ACC112 (cell line): ENCODE data around the gene ZNF791.
"Not testable (repeated sequence)": the region's sequence is repeated elsewhere in the genome, so short reads cannot be mapped to it uniquely, and the experiment has no call there.

ENCODE experiments used
- H2AFZ ChIP-seq: fragments of 200-600 bp; sonication (generic); one replicate; pipeline ENCODE4 v1.6.0; 2017; ENCODE audit warnings: antibody characterized with exemption, low read length; ENCODE audit not compliant: unreplicated experiment
- H3K27ac ChIP-seq: fragments of 200-600 bp; sonication (generic); 2 replicates; pipeline ENCODE4 v1.5.1; 2014; ENCODE audit warnings: low read depth, mild to moderate bottlenecking, antibody characterized with exemption, low read length, moderate library complexity
- H3K27me3 ChIP-seq: fragments of 200-600 bp; sonication (generic); 2 replicates; pipeline ENCODE4 v1.6.1; 2014; ENCODE audit warnings: mild to moderate bottlenecking, antibody characterized with exemption, low read length, moderate library complexity, mixed read lengths; ENCODE audit not compliant: insufficient read depth
- H3K36me3 ChIP-seq: fragments of 200-600 bp; sonication (generic); 2 replicates; pipeline ENCODE4 v1.6.1; 2016; ENCODE audit warnings: mild to moderate bottlenecking, antibody characterized with exemption, low read length, moderate library complexity, mixed read lengths; ENCODE audit not compliant: insufficient read depth
- H3K4me1 ChIP-seq: fragments of 200-600 bp; sonication (generic); one replicate; pipeline ENCODE4 v1.6.1; 2016; ENCODE audit warnings: low read length, mixed read lengths; ENCODE audit not compliant: insufficient read depth, unreplicated experiment, control insufficient read depth
- H3K4me3 ChIP-seq: fragments of 200-600 bp; sonication (generic); 2 replicates; pipeline ENCODE4 v1.5.1; 2014; ENCODE audit warnings: mild to moderate bottlenecking, low read depth, low read length
- H3K79me2 ChIP-seq: fragments of 200-600 bp; sonication (generic); one replicate; pipeline ENCODE4 v1.6.0; 2016; ENCODE audit warnings: low read length; ENCODE audit not compliant: control insufficient read depth, unreplicated experiment, insufficient read depth

The ZNF791 gene

DNA sequence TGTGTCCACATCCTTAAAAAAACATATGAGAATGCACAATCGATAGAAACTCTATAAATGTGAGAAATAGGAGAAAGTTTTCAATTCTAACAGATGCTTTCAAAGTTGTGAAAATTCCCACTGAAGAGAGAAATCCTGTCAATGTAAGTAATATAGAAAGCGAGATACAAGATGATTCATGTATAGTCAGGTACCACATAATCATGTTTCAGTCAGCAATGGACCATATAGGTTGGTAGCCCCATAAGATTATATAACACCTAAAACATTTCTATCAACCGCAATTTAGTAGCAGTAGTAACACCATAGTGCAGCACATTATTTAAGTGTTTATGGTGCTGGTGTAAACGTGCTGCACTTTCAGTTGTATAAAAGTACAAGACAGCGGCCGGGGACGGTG, 18.5 kb downstream of the ZNF791 start:
- Histone ChIP-seq H3K4me1 (no peaks in the 10 kb centered on the region), H3K36me3 (peaks cover 52% of the 10 kb centered on the region), H3K27me3 (no peaks in the 10 kb centered on the region), H3K4me3 (no peak overlapping the region), H2AFZ (no peak overlapping the region), H3K79me2 (no peaks in the 10 kb centered on the region), H3K27ac (no peak overlapping the region)

DNA sequence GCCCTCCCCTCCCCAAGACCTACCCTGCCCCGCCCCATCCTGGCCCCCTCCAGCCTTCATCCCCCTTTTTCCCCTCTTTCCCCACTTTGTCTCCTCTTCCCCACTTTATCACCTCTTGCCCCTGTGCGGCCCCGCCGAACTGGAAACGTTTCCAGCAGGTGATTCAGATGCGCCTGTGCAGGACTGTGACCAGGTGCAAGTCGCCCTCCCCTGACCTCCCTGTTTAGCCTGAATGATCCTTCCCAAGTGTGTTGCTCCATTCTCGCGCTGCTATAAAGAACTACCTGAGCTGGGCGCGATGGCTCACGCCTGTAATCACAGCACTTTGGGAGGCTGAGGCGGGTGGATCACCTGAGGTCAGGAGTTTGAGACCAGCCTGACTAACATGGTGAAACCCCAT, 25.9 kb downstream of the ZNF791 start:
- Histone ChIP-seq H3K4me1 (no peaks in the 10 kb centered on the region), H3K36me3 (no peaks in the 10 kb centered on the region), H3K27me3 (no peaks in the 10 kb centered on the region)

DNA sequence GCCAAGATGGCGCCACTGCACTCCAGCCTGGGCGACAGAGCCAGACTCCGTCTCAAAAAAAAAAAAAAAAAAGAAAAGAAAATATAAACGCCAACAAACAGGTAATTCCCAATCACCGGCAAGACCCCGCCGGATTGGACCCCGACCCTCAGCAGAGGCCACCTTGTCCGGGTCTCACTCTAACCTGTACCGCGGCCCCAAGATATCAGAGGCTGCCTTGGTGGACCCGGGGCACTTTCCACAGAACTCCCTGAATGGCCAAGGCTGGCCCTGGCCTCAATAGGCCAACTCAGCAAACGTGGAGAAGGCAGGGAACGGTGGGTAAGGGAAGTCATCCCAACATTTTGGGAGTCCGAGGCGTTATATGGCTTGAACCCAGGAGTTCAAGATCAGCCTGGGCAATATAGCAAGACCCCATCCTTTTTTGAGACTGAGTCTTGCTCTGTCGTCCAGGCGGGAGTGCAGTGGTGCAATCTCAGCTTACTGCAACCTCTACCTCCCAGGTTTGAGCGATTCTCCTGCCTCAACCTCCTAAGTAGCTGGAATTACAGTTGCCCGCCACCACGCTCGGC, 28.0 kb downstream of the ZNF791 start:
- Histone ChIP-seq H3K27me3 (no peaks in the 10 kb centered on the region), H3K27ac (no peak overlapping the region), H3K36me3 (no peaks in the 10 kb centered on the region), H3K4me3 (no peak overlapping the region), H3K79me2 (no peaks in the 10 kb centered on the region), H2AFZ (no peak overlapping the region), H3K4me1 (no peaks in the 10 kb centered on the region)

More for the DNA sequence above, 25.9 kb downstream of the ZNF791 start:
- Histone ChIP-seq H3K79me2 (no peaks in the 10 kb centered on the region), H3K4me3 (no peak overlapping the region), H3K27ac (no peak overlapping the region), H2AFZ (no peak overlapping the region)

DNA sequence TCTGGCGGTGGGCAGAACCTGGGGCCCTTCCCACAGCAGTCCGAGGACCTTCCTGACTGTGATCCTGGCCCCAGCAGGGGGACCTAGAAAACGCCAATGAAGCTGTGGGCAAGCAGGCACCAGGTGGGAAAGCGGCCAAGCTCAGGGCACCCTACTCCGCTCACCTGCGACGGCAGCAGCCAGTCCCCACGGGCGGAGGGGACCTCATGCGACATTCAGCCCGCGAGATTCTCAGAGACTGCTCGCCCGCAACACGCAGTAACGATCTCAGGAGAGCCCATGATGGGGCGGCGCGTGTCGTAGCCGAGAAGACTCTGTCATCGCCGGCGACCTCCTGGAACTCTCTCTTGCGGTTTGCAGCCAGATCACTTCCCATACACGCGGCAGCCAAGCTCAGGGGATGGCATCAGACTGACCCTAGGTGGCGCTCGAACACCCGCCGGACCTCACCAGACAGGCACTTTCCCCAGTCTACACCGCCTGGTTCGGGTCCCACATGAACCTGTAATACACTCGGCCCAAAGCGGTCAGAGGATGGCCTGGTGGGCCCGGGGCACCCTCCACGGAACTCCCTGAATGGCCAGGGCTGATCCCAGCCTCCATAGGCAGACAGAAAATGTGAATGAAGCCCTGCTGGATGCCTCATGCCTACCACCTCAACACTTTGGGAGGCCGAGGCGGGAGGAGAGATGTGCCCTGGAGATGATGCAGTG, 29.3 kb downstream of the ZNF791 start:
- H2AFZ ChIP-seq: peak overlapping the region; percentile 25
- no peaks in the 10 kb centered on the region for H3K27me3 ChIP-seq
- no peak overlapping the region for H3K27ac ChIP-seq
- no peaks in the 10 kb centered on the region for H3K36me3 ChIP-seq
- H3K4me3 ChIP-seq: peak overlapping the region; percentile 37; the same call in 1 of the 2 replicates
- no peaks in the 10 kb centered on the region for H3K79me2 ChIP-seq
- no peaks in the 10 kb centered on the region for H3K4me1 ChIP-seq

- H3K79me2 ChIP-seq: no peaks in the 10 kb centered on the region
- H3K36me3 ChIP-seq: no peaks in the 10 kb centered on the region
- H3K27me3 ChIP-seq: no peaks in the 10 kb centered on the region
- H3K27ac ChIP-seq: no peak overlapping the region
- no peaks in the 10 kb centered on the region for H3K4me1 ChIP-seq
- no peak overlapping the region for H3K4me3 ChIP-seq
- H2AFZ ChIP-seq: no peak overlapping the region
These were observed 30.7 kb downstream of the ZNF791 start for GRCh38 chr19:12641456-12641855.

GRCh38 chr19:12642506-12642905, 31.8 kb downstream of the ZNF791 start:
- H3K36me3 ChIP-seq: no peaks in the 10 kb centered on the region
- no peak overlapping the region for H3K4me3 ChIP-seq
- H3K79me2 ChIP-seq: no peaks in the 10 kb centered on the region
- no peak overlapping the region for H3K27ac ChIP-seq
- H3K4me1 ChIP-seq: no peaks in the 10 kb centered on the region
- H2AFZ ChIP-seq: no peak overlapping the region
- H3K27me3 ChIP-seq: no peaks in the 10 kb centered on the region

- not testable (repeated sequence) for H3K27me3 ChIP-seq, H2AFZ ChIP-seq, H3K4me3 ChIP-seq, H3K79me2 ChIP-seq, H3K36me3 ChIP-seq, H3K27ac ChIP-seq, H3K4me1 ChIP-seq
These were observed 33.0 kb downstream of the ZNF791 start for GRCh38 chr19:12643716-12644115.

DNA sequence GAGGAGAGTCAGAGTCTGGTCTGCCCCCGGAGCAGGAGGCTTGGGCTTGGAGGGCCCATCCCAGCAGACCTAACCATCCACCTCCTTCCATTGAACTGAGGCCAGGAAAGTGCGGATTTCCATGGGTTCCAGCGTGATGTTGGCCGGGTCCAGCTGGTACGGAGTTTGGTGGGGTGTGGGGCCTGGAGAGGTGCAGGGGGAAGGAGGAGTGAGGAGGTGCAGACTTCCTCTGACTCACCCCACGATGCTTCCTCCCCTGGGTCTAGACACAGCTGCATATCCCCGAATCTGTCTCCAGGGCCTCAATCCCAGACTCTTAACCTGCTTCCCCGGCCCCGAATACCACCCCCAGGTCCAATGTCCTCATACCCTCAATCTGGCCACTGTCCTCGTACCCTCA, 35.8 kb downstream of the ZNF791 start:
- Histone ChIP-seq H3K27ac (no peak overlapping the region), H3K4me1 (no peaks in the 10 kb centered on the region), H3K79me2 (no peaks in the 10 kb centered on the region), H3K27me3 (no peaks in the 10 kb centered on the region), H2AFZ (no peak overlapping the region), H3K4me3 (no peak overlapping the region), H3K36me3 (no peaks in the 10 kb centered on the region)

DNA sequence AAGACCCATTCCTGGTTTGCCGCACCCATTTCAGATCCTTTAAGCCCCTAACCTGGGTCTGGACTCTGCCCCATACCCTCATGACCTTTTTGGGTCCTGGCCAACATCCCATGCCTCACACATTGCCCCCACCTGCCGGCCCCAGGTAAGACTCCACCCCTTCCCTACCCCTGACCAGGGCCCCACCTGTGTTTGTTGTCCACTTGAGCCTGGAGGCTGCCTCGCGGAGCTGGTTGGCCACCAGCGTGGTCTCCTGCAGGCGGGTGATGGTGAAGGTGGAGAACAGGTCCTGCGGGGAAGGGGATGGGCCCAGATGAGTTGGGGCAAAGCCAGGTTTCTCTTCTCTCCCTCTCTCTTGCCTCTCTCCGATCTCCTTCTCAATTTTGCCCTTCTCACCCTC, 36.3 kb downstream of the ZNF791 start:
- H3K27me3 ChIP-seq: no peaks in the 10 kb centered on the region
- H3K27ac ChIP-seq: no peak overlapping the region
- H3K36me3 ChIP-seq: no peaks in the 10 kb centered on the region
- H3K4me1 ChIP-seq: no peaks in the 10 kb centered on the region
- H3K4me3 ChIP-seq: no peak overlapping the region
- H2AFZ ChIP-seq: no peak overlapping the region
- no peaks in the 10 kb centered on the region for H3K79me2 ChIP-seq

DNA sequence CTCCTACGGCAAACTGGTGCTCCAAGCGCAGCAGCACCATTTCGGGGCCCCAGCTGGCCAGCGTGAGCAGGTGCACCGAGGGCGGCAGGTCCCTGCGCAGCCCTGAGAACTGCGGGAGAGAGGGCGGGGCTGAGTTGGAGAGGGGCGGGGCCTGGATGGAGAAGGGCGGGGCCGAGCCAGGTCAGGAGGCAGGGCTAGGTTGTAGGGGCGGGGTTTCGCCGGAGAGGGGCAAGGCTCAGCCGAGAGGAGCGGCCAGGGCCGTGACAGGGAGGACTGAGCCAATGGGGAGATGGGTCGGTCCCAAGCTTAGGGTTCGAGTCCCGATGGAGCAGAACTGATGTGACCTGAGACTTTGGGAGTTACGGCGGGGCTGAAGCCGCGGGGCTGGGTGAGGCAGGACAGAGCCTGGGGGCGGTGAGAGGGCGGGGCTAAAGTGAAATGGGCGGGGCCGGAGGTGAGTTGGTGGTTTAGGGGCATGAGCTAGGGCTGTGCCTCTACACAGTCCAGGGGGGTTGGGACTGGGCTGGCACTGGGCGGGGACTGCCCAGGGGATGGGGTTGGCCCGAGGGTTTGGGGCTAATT, 36.9 kb downstream of the ZNF791 start:
- Histone ChIP-seq H3K79me2 (no peaks in the 10 kb centered on the region), H3K27me3 (no peaks in the 10 kb centered on the region), H3K4me1 (no peaks in the 10 kb centered on the region), H3K27ac (no peak overlapping the region), H2AFZ (no peak overlapping the region), H3K4me3 (no peak overlapping the region), H3K36me3 (no peaks in the 10 kb centered on the region)

DNA sequence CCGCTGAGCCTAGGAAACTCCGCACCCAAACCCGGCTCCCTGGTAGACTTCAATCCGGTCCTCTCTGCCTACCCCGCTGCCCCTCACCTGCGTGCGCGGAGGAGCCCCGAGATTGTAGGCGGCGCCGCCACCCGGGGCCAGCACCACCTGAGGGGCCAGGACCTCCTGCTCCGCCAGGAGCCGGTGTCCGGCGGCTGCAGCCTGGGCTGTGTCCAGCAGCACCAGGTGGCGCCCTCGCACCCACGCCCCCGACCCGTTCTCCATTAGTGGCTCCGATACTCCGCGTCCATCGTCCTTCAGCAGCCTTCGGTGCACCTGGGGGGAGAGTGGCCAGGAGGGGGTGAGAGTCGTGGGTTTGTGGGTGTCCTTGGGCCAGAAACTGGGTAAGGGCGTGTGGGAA, 37.4 kb downstream of the ZNF791 start:
- Histone ChIP-seq H2AFZ (no peak overlapping the region), H3K4me1 (no peaks in the 10 kb centered on the region), H3K27ac (no peak overlapping the region), H3K36me3 (no peaks in the 10 kb centered on the region), H3K27me3 (no peaks in the 10 kb centered on the region), H3K4me3 (no peak overlapping the region), H3K79me2 (no peaks in the 10 kb centered on the region)
